GM21515 (cell line): ENCODE measurements around the gene KRTAP9-7.

Experiments used
- ATAC-seq: cut with Tn5 transposase; IDR thresholded peaks from one replicate; pipeline ENCODE4 v1.9.1; 2021; ENCODE audit not compliant: unreplicated experiment

KRTAP9-7 gene

DNA sequence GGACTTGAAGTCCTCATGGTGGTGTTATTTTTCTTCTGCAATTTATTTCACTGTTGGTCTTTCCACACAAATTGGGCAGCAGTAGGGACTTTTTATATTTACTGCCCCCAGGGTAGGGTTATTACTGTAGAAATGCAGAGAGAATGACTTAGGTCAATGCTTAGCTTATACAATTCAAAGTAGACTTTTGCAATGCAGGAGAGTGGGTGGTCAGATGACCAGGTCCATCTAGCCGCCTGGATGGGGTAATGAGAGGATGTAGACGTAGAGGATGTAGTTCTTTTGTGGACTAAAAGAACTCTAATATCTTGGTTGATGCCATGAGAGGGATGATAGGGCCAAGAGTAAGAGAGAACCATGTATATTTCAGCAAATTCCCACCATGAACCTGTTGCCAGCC is 42.7 kb downstream of the KRTAP9-7 start:
- ATAC-seq: no peak

DNA sequence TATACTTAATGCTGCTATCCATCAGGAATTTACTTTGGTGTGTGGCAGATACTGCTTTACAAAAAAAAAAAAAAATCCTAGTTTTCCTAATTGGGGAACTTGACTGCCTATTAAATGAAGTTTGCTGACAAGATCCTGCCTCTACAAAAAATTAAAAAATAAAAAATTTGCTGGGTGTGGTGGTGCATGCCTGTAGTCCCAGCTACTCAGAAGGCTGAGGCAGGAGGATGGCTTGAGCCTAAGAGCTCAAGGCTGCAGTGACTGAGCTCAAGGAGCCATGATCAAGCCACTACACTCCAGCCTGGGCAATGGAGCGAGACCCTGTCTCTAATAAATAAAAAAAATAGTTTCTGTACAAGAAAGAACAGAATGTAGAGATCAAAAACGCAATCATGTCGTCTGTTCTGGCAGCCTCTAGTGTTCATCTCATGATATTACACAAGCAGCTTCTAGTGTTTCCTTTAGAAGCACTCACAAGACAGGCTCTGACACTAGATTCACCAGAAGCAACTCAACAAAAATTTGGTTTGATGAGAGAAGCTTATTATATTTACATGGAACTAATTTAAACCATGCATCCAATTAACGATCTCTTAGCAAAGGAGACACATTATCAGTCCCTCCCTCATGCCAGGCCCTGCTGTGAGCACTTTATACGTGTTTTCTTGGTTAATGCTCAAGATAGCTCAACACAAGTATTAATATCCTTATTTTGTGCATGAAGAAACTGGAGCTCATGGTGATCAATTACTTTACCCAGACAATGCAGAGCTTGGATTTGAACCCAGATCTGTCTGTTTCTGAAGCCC is 46.8 kb downstream of the KRTAP9-7 start:
- no peak for ATAC-seq

DNA sequence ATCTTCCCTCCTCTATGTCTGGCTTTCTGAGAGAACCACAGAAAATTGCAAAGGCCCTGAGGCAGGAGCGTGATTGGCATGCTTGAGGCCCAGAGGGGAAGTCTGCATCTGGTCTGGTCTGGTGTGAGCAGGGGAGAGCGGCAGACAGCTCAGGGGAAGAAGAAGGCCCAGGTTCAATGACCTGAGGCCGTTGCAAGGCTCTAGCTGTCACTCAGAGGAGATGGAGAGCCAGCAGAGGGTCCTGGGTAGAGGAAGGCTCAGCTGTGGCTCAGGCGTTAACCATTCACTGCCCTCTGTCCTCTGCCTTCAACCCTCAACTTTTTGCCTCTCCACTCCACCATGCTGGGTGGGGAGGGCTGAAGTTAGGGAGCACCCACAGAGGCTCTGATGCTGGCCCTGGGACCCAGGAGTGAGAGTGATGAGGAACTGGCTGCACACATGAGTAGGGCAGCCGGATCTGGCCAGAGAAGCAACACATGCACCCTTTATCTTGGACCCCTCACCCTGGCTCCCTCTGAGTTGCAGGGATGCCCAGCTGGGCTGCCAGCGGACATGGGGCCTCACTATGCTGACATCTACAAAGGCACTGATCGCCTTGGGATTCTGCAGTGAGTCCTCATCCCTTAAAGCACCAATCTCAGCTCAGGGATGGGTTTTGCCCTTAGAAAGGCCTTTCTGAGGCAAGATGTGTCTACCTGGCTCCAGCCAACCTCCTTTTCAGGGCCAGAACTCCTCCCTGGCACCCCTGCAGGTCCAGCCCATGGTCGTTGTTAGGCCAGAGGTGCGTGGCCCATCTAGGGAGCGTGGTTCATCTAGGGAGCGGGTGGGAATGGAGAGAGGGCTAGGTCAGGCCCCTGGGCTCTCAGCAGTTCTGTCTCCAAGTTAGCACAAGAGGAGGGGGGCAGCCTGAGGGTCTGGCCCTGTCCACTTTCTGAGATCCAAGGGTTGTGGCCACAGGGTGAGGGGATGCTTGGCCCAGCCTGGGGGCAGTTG is 47.7 kb downstream of the KRTAP9-7 start:
- ATAC-seq: no peak

DNA sequence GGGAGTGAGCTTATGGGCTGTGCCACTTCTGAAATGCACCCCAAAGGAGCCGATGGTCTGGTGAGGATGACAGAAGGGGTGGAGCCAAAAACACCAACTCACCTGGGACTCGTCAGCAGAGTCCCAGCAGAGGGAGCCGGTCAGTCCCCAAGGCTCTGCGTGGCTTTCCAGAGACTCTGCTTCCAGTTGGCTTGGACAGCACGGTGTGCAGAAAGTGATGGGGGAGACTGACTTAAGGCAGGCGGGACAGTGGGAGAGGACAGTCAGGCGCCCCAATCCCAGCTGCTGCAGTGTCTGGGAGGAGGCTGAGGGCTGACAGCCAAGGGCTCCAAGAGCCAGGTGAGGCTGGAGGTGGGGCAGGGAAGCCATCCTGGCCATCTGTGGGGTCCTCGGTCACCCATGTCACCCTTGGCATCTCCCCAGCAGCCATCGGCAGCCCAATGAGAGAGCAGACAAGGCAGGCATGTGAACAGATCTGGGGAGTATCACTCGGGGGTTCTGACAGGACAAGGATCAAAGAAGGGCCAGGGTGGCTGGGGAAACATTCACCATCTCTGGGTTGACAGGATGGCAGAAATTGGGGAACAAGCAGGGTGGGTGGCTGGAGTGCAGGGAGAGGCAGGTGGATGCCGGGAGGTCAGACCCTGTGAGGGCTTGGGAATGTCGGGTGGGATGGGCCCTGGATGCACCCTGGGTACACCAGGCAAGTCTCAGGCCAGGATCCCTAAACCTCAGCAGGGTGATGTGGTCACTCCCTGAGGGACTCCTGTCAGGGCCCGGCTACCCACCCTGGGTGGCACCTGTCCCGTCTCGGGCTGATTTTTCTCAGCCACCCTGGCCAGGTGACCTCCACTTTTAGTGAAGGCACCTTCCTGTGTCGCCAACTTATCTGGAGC is 48.9 kb downstream of the KRTAP9-7 start:
- no peak for ATAC-seq

DNA sequence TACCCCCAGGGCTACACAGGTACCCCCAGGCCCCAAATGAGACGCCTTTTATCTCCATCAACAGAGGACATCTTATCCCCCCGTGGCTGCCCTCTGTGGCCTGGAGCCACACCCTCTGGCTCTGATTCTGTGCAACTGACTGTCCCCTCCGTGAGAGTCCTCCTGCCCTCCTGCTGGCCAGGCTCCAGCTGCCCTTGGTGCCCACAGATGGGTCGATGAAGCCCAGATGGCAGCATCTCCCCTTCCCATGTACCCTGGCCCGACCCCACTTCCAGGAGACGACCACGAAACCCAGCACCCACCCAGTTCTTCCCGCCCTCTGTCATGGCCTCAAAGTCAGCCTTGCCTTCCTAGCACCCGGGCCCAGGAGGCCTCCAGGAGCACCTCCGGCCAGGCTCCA is 49.6 kb downstream of the KRTAP9-7 start:
- ATAC-seq: no peak

DNA sequence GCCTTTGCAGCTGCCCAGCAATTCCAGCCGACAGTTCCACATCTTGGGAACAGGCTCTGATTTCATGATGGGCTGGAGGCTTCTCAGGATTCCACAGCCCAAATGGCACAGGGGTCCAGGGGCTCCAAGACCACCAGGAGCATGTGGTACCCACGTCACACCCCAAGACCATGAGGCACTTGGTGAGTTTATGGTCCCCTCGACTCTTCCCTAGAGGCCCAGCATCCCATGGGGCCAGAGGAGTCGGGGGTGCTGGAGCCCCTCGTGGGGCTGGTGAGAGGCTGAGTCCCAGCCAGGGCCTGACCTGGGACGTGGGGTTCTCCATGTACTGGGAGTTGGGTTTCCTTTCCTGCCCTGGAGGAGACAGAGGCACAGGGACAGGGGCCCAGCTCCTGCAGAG is 50.1 kb downstream of the KRTAP9-7 start:
- ATAC-seq: no peak
